ENCODE measurements around the gene BRD4.

GRCh38 chr19:15340086-15340485, 7.7 kb upstream of the BRD4 start:
- TF ChIP-seq, protein P1, sequence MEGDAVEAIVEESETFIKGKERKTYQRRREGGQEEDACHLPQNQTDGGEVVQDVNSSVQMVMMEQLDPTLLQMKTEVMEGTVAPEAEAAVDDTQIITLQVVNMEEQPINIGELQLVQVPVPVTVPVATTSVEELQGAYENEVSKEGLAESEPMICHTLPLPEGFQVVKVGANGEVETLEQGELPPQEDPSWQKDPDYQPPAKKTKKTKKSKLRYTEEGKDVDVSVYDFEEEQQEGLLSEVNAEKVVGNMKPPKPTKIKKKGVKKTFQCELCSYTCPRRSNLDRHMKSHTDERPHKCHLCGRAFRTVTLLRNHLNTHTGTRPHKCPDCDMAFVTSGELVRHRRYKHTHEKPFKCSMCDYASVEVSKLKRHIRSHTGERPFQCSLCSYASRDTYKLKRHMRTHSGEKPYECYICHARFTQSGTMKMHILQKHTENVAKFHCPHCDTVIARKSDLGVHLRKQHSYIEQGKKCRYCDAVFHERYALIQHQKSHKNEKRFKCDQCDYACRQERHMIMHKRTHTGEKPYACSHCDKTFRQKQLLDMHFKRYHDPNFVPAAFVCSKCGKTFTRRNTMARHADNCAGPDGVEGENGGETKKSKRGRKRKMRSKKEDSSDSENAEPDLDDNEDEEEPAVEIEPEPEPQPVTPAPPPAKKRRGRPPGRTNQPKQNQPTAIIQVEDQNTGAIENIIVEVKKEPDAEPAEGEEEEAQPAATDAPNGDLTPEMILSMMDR (conservative IDR thresholded peaks at IDR 0.05; ENCODE audit: low read depth in 2 of 2) = no peak
- TF ChIP-seq STAT1 (IDR thresholded peaks at IDR 0.05; ENCODE audit: unreplicated experiment) (no peak), POLR2AphosphoS5 (IDR thresholded peaks at IDR 0.05; ENCODE audit: low read depth) (no peak), REST (IDR thresholded peaks at IDR 0.05; ENCODE audit: unreplicated experiment) (no peak), EZH2 (IDR thresholded peaks at IDR 0.05; ENCODE audit: low read depth, unreplicated experiment) (no peak), EZH2phosphoT487 (IDR thresholded peaks at IDR 0.05; ENCODE audit: unreplicated experiment) (no peak), JUNB (IDR thresholded peaks at IDR 0.05; ENCODE audit: unreplicated experiment) (no peak), ZNF114 (CRISPR knock-in tag; IDR thresholded peaks at IDR 0.05) (no peak), CREB1 (CRISPR knock-in tag; IDR thresholded peaks at IDR 0.05; ENCODE audit: low read depth) (no peak), NANOG (IDR thresholded peaks at IDR 0.05; ENCODE audit: borderline replicate concordance) (no peak)
- TF ChIP-seq, protein P2, sequence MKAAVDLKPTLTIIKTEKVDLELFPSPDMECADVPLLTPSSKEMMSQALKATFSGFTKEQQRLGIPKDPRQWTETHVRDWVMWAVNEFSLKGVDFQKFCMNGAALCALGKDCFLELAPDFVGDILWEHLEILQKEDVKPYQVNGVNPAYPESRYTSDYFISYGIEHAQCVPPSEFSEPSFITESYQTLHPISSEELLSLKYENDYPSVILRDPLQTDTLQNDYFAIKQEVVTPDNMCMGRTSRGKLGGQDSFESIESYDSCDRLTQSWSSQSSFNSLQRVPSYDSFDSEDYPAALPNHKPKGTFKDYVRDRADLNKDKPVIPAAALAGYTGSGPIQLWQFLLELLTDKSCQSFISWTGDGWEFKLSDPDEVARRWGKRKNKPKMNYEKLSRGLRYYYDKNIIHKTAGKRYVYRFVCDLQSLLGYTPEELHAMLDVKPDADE (IDR thresholded peaks at IDR 0.05) = no peak
